ENCODE data around the gene NPTX2.

The NPTX2 gene

GRCh38 chr7:98619450-98620321, 2.6 kb downstream of the NPTX2 start:
- peaks cover 38% of the 10 kb centered on the region for H3K36me3 ChIP-seq
- TF ChIP-seq, protein P1, sequence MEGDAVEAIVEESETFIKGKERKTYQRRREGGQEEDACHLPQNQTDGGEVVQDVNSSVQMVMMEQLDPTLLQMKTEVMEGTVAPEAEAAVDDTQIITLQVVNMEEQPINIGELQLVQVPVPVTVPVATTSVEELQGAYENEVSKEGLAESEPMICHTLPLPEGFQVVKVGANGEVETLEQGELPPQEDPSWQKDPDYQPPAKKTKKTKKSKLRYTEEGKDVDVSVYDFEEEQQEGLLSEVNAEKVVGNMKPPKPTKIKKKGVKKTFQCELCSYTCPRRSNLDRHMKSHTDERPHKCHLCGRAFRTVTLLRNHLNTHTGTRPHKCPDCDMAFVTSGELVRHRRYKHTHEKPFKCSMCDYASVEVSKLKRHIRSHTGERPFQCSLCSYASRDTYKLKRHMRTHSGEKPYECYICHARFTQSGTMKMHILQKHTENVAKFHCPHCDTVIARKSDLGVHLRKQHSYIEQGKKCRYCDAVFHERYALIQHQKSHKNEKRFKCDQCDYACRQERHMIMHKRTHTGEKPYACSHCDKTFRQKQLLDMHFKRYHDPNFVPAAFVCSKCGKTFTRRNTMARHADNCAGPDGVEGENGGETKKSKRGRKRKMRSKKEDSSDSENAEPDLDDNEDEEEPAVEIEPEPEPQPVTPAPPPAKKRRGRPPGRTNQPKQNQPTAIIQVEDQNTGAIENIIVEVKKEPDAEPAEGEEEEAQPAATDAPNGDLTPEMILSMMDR (IDR thresholded peaks at IDR 0.05; ENCODE audit: low read depth, low read length), result no peak
- no peaks in the 10 kb centered on the region for H3K27me3 ChIP-seq (ENCODE audit: insufficient read depth, low read depth, severe bottlenecking)
- H3K4me3 ChIP-seq (ENCODE audit: low read depth, low read length), result no peak overlapping the region
- peak overlapping the region; percentile 87 for H3K27ac ChIP-seq
- no peaks in the 10 kb centered on the region for H3K9me3 ChIP-seq (ENCODE audit: severe bottlenecking)
- peak; percentile 38 for DNase-seq

DNA sequence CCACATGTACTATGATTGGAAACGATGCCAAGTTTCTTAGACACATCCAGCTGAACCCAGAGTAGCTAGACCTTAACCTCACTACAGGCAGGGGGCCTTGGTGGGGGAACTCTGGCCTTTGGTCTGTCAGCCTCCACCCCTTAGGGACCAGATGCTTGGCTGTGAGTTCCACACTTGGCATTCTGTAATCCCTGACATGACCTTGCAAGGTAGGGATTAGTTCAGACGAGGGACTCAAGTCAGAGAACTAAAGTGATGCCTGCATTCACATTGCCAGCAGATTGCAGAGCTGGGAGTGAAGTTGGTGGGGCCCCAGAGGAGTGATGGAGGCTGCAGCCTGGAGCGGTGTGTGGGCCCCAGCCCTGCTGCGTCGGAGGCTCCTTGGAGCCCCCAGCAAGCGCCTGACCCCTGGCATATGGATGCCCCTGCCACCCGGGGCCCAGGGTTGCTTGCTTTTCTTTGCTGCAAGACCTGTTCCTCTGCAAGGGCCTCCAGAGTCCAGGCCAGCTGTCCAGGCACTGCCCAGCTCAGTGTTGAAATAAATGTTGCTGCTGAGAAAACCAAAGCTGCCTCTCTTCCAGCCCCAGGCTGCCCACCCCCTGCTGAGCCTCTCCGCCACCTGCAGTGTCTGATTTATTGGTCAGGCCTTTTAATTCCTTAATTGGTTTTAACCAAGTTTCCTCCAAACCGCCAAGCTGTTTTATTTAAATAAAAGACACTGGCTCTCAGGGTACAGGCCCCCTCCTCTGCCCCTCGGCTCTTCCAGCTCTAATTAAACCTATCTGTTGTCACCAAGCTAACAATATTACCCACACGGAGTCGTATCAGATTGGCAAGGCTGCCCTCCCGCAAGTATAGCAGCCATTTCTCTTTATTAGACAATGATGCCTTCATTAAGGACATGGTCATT, 4.7 kb downstream of the NPTX2 start:
- Histone ChIP-seq H3K9me3 (ENCODE audit: severe bottlenecking) (no peaks in the 10 kb centered on the region), H3K4me3 (ENCODE audit: low read depth, low read length) (peak overlapping the region; percentile 7), H3K36me3 (peaks cover 58% of the 10 kb centered on the region), H3K27ac (peak overlapping the region; percentile 87), H3K27me3 (ENCODE audit: insufficient read depth, low read depth, severe bottlenecking) (no peaks in the 10 kb centered on the region)
- TF ChIP-seq, protein P1 (IDR thresholded peaks at IDR 0.05; ENCODE audit: low read depth, low read length), result no peak
- peak; percentile 92 for DNase-seq

DNA sequence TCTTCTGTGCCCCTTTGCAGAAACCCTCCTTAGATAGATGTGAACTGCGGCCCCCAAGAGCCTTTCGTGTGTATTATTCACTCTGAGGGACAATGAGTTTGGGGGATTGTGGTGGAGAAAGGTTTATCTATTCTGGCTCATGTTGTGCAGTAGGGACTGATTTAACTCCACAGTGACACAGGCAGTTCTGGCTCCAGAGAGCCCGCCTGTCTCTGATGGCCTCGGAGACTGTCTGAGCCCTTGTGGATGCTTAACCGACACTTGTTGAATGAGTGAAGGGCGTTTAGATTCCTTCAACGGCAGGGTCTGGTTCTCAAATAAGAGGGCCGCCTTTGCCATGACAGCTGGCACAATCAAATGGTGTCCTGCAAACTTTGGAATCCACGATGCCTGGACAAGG, 5.8 kb downstream of the NPTX2 start:
- Histone ChIP-seq H3K27me3 (ENCODE audit: insufficient read depth, low read depth, severe bottlenecking) (no peaks in the 10 kb centered on the region), H3K9me3 (ENCODE audit: severe bottlenecking) (no peaks in the 10 kb centered on the region), H3K36me3 (peaks cover 69% of the 10 kb centered on the region), H3K4me3 (ENCODE audit: low read depth, low read length) (no peak overlapping the region), H3K27ac (peak overlapping the region; percentile 87)
- TF ChIP-seq, protein P1 (IDR thresholded peaks at IDR 0.05; ENCODE audit: low read depth, low read length), result no peak
- no peak for DNase-seq

DNA sequence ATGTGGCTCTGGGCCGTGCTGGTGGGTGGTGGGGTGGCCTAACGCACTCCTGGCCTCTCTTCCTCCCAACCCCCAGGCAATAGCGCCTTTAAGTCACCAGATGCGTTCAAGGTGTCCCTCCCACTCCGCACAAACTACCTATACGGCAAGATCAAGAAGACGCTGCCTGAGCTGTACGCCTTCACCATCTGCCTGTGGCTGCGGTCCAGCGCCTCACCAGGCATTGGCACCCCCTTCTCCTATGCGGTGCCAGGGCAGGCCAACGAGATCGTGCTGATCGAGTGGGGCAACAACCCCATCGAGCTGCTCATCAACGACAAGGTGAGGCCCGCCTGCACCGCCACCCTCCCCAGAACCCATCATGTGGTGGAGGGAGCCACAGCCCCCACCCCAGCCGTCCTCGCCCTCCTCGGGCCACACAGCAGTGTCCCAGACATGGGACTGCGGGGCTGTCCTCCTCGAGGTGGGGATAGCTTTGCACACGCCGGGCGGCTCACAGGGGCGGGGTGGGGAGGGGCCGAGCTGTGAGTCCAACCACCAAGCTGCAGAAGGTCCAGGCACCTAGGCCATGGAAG, 7.8 kb downstream of the NPTX2 start:
- TF ChIP-seq, protein P1 (IDR thresholded peaks at IDR 0.05; ENCODE audit: low read depth, low read length), result no peak
- Histone ChIP-seq H3K4me3 (ENCODE audit: low read depth, low read length) (no peak overlapping the region), H3K36me3 (peaks cover 70% of the 10 kb centered on the region), H3K27me3 (ENCODE audit: insufficient read depth, low read depth, severe bottlenecking) (no peaks in the 10 kb centered on the region), H3K9me3 (ENCODE audit: severe bottlenecking) (no peaks in the 10 kb centered on the region), H3K27ac (no peak overlapping the region; the same call in 1 of the 2 replicates)
- DNase-seq, result no peak

- H3K27me3 ChIP-seq (ENCODE audit: insufficient read depth, low read depth, severe bottlenecking), result no peaks in the 10 kb centered on the region
- H3K9me3 ChIP-seq (ENCODE audit: severe bottlenecking), result no peaks in the 10 kb centered on the region
- TF ChIP-seq, protein P1 (IDR thresholded peaks at IDR 0.05; ENCODE audit: low read depth, low read length), result no peak
- peaks cover 56% of the 10 kb centered on the region for H3K36me3 ChIP-seq
- H3K4me3 ChIP-seq (ENCODE audit: low read depth, low read length), result no peak overlapping the region
- no peak overlapping the region for H3K27ac ChIP-seq
- no peak for DNase-seq
These were observed 9.7 kb downstream of the NPTX2 start for GRCh38 chr7:98626460-98627412.
